ENCODE data around the gene IFIT3.

DNA sequence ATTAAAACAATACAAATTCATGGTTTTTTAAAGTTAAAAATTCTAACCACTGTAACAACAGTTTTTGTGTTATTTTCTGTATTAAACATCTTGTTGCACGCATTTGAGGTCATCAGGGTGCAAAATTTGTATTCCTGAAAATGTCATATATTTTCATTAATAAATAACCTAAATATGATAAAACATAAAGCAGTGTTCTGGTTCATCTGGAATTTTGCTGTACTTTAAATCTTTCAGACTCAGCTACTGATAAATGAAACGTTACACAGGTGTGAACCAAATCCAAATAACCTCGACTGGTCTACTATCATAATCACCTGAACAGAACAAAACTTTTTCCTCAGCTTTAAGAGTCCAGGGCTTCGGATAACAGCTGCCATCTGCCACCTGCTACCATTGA is 19.1 kb upstream of the IFIT3 start:
- TF ChIP-seq TAF1 (IDR thresholded peaks at IDR 0.05; ENCODE audit: low read depth) (no peak), CREB1 (IDR thresholded peaks at IDR 0.05; ENCODE audit: low read depth) (no peak), RAD21 (IDR thresholded peaks at IDR 0.05; ENCODE audit: low read depth) (no peak), EP300 (IDR thresholded peaks at IDR 0.05; ENCODE audit: borderline replicate concordance) (no peak), YY1 (IDR thresholded peaks at IDR 0.05; ENCODE audit: low read depth) (no peak), CEBPB (IDR thresholded peaks at IDR 0.05) (no peak), EGR1 (IDR thresholded peaks at IDR 0.05) (no peak), ZBTB7A (IDR thresholded peaks at IDR 0.05; ENCODE audit: low read depth) (no peak), FOXM1 (IDR thresholded peaks at IDR 0.05; ENCODE audit: borderline replicate concordance, low read depth) (no peak)
- TF ChIP-seq, protein P1, sequence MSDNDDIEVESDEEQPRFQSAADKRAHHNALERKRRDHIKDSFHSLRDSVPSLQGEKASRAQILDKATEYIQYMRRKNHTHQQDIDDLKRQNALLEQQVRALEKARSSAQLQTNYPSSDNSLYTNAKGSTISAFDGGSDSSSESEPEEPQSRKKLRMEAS (IDR thresholded peaks at IDR 0.05): no peak
- TF ChIP-seq, protein P2, sequence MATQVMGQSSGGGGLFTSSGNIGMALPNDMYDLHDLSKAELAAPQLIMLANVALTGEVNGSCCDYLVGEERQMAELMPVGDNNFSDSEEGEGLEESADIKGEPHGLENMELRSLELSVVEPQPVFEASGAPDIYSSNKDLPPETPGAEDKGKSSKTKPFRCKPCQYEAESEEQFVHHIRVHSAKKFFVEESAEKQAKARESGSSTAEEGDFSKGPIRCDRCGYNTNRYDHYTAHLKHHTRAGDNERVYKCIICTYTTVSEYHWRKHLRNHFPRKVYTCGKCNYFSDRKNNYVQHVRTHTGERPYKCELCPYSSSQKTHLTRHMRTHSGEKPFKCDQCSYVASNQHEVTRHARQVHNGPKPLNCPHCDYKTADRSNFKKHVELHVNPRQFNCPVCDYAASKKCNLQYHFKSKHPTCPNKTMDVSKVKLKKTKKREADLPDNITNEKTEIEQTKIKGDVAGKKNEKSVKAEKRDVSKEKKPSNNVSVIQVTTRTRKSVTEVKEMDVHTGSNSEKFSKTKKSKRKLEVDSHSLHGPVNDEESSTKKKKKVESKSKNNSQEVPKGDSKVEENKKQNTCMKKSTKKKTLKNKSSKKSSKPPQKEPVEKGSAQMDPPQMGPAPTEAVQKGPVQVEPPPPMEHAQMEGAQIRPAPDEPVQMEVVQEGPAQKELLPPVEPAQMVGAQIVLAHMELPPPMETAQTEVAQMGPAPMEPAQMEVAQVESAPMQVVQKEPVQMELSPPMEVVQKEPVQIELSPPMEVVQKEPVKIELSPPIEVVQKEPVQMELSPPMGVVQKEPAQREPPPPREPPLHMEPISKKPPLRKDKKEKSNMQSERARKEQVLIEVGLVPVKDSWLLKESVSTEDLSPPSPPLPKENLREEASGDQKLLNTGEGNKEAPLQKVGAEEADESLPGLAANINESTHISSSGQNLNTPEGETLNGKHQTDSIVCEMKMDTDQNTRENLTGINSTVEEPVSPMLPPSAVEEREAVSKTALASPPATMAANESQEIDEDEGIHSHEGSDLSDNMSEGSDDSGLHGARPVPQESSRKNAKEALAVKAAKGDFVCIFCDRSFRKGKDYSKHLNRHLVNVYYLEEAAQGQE (IDR thresholded peaks at IDR 0.05; ENCODE audit: low read depth): no peak
- TF ChIP-seq, protein P3, sequence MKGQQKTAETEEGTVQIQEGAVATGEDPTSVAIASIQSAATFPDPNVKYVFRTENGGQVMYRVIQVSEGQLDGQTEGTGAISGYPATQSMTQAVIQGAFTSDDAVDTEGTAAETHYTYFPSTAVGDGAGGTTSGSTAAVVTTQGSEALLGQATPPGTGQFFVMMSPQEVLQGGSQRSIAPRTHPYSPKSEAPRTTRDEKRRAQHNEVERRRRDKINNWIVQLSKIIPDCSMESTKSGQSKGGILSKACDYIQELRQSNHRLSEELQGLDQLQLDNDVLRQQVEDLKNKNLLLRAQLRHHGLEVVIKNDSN (IDR thresholded peaks at IDR 0.05): no peak

Measured in Ishikawa (cell line).